GM12872 (cell line): ENCODE results near the gene STAB2.

Source experiments
- TF ChIP-seq, protein P1 (sequence below): IDR thresholded peaks from 3 replicates; pipeline ENCODE4 v1.5.1; 2011; ENCODE audit warnings: low read depth, mild to moderate bottlenecking, low read length, moderate library complexity; ENCODE audit not compliant: insufficient read depth

STAB2 gene

GRCh38 chr12:103586791-103587370 is at the start of gene STAB2:
Gene STAB2, plus strand, starts transcription at chr12:103587273. Its CDS starts 204 bp downstream, at chr12:103587477.
- TF ChIP-seq, protein P1, sequence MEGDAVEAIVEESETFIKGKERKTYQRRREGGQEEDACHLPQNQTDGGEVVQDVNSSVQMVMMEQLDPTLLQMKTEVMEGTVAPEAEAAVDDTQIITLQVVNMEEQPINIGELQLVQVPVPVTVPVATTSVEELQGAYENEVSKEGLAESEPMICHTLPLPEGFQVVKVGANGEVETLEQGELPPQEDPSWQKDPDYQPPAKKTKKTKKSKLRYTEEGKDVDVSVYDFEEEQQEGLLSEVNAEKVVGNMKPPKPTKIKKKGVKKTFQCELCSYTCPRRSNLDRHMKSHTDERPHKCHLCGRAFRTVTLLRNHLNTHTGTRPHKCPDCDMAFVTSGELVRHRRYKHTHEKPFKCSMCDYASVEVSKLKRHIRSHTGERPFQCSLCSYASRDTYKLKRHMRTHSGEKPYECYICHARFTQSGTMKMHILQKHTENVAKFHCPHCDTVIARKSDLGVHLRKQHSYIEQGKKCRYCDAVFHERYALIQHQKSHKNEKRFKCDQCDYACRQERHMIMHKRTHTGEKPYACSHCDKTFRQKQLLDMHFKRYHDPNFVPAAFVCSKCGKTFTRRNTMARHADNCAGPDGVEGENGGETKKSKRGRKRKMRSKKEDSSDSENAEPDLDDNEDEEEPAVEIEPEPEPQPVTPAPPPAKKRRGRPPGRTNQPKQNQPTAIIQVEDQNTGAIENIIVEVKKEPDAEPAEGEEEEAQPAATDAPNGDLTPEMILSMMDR: no peak

DNA sequence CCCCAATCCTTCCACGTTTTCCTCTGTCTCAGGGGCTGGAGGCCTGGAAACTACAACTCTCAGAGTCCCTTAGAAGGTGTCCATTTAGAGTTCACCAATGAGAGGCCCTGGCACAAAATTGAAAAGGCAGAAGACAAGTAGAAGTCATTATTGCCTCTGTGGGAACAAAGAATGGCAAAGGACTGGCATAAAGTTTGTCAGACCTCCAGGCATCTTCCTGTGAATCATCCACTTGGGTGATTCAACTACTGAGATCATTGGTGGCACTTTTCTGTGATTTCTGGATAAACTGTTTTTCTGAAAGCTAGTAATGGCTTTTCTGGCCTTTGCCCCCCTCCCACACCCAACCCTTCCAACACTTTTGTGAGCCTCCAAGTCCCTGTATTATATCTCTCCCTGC is 48.7 kb upstream of the STAB2 start:
- TF ChIP-seq, protein P1: no peak

DNA sequence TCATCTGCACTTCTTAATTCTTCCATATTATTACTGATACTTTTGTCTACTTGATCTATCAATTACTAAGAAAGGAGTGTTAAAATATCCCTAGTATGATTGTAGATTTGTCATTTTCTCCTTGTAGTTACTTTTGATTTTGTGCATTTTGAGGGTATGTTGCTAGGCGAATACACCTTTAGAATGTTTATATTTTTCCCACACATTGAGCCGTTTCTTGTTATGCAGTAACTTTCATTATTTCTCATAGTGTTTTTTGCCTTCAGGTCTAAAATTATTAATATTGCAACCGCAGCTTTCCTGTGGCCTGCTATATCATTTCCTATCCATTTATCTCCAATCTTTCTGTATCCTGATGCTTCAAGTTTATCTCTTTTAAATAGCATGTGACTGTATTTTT is 46.8 kb upstream of the STAB2 start:
- TF ChIP-seq, protein P1: no peak

DNA sequence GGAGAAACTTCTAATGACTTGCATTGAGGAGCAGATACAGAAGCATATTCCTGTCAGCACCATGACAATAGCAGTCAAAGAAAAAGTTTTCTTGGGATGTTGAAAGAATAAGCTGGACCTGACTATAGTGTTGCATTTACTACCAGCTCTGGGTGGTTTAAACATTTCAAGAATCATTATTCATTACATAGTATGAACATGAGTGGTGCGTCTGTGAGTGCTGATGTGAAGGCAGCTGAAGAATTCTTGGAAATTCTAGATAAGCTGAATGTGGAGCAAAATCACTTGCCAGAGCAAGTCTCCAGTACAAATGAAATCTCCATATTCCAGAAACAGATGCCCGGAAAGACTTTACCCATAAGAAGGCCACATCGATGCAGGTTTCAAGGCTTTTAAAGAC is 45.0 kb upstream of the STAB2 start:
- TF ChIP-seq, protein P1: no peak

GRCh38 chr12:103546959-103547358 is 40.1 kb upstream of the STAB2 start:
- TF ChIP-seq, protein P1: no peak

GRCh38 chr12:103547376-103547775 is 39.7 kb upstream of the STAB2 start:
- TF ChIP-seq, protein P1: no peak

DNA sequence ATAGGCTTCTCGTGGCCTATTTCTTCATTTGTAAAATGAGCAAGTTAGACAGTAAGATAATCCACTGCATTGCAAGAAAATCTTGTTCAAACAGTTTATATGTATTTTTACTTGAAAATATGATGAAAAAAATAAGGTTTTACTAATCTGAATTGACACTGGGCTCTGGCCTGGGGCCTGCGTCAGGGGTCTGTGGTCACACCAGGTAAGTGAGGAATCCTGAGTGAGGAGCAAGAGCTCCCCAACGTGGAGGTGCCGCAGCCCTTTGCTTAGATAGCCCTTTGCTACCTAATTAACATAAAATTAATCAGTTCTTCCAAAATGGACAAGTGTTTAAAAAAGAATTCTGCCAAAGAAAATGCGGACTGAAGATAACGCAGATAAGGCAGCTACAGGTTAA is 39.1 kb upstream of the STAB2 start:
- TF ChIP-seq, protein P1: no peak
